ENCODE data around the gene MTR.

DNA sequence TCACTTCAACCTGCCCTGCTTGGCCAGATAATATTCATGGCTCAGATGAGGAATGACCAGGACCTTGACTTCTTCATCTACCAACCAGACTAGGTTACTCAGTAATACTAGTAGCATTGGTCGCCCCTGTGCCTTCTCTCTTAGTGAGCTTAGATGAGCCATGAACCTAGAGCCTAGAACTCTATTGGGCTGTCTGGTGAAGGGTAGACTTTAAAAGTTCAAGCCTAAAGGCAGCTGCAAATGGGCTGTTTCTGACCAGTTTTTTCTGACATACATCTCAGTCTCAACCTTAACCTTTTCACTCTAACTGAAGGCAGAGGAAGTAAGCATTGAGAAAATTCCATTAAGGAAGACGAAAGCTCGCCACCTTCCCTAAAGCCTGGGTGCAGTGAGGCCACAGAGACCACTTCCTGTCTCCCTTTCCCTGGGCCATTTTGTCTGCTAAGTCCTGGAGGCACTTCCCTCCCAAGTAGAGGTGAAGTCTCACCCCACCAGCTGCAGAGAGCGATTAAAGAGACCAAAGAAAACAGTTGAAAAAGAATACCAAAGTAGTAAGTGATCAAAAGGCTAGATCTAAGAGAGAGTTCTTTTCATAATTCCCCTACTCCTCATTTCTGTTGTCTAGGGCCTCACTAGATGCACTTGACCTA lies 53.3 kb downstream of the MTR start:
- TF ChIP-seq, protein P1, sequence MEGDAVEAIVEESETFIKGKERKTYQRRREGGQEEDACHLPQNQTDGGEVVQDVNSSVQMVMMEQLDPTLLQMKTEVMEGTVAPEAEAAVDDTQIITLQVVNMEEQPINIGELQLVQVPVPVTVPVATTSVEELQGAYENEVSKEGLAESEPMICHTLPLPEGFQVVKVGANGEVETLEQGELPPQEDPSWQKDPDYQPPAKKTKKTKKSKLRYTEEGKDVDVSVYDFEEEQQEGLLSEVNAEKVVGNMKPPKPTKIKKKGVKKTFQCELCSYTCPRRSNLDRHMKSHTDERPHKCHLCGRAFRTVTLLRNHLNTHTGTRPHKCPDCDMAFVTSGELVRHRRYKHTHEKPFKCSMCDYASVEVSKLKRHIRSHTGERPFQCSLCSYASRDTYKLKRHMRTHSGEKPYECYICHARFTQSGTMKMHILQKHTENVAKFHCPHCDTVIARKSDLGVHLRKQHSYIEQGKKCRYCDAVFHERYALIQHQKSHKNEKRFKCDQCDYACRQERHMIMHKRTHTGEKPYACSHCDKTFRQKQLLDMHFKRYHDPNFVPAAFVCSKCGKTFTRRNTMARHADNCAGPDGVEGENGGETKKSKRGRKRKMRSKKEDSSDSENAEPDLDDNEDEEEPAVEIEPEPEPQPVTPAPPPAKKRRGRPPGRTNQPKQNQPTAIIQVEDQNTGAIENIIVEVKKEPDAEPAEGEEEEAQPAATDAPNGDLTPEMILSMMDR (IDR thresholded peaks at IDR 0.05; ENCODE audit: low read length) = no peak
- no peak for TF ChIP-seq EZH2 (IDR thresholded peaks at IDR 0.05; ENCODE audit: borderline replicate concordance, low read length)
